GM19468 (cell line): ENCODE data around the gene PNKP.
"Not testable (repeated sequence)": the region's sequence is repeated elsewhere in the genome, so short reads cannot be mapped to it uniquely, and the experiment has no call there.

Experiments used
- ATAC-seq: cut with Tn5 transposase; IDR thresholded peaks from one replicate; pipeline ENCODE4 v1.9.1; 2021; ENCODE audit warnings: mild to moderate bottlenecking, moderate library complexity, moderate number of reproducible peaks; ENCODE audit not compliant: unreplicated experiment; ENCODE audit errors: extremely low read depth

The PNKP gene

DNA sequence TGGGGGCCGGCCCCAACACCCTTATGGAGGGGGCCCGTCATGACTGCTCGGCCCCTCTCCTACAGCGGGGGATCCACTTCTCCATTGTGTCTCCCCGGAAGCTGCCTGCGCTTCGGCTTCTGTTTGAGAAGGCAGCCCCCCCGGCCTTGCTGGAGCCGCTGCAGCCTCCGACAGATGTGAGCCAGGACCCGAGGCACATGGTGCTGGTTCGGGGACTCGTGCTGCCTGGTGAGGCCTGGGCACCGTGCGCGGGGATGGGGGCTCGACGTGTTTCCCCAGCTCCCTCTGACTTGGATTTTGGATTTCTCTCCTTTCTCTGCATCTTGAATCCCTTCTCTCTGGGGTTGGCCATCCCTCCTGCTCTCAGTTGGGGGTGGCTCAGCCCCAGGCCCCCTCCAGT lies 37.7 kb downstream of the PNKP start:
- no peak for ATAC-seq

DNA sequence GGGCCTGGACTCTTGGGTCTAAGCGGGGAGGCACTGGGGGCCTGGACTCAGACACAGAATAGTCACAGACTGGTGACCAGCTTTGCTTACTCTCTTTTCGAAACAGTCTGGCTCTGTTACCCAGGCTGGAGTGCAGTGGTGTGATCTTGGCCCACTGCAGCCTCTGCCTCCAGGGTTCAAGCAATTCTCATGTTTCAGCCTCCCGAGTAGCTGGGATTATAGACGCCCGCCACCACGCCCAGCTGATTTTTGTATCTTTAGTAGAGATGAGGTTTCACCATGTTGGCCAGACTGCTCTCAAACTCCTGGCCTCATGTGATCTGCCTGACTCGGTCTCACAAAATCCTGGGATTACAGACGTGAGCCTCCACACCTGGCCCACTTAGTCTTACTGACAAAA lies 38.2 kb downstream of the PNKP start:
- no peak for ATAC-seq

DNA sequence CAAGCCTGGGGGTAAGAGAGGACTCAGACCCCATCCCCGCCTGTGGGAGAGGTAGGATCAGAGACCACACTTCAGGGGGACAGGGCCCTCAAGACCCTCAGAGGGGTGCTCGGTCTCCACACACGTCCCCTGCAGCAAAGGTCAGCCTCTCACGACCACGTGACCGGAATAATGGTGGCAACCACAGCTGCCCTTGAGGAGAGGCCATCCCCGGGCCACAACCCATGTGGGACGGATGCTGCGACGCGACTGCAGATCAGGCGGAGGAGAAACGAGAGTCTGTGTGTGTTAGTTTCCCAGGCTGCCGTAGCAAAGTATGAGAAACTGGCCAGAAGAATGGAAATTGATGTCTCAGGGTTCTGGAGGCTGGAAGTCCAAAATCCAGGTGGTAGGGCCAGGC lies 40.3 kb downstream of the PNKP start:
- no peak for ATAC-seq

DNA sequence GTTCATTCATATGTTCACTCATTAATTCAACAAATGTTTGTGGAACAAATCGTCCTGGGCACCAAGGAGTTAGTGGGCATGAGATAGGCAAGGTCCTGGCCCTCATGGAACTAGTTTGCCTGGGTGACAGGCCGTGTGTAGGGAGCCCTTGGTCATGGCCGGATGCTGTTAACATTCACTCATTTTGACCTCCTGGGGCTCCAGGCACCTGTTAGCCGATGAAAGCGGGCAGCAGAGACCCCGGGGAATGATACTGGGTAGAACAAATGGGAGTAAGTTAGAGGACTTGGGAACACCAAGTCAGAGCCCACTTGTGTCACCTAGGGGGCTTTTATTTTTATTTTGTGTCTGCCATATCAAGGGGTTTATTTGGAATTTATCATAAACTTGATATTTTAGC lies 42.7 kb downstream of the PNKP start:
- ATAC-seq: no peak

DNA sequence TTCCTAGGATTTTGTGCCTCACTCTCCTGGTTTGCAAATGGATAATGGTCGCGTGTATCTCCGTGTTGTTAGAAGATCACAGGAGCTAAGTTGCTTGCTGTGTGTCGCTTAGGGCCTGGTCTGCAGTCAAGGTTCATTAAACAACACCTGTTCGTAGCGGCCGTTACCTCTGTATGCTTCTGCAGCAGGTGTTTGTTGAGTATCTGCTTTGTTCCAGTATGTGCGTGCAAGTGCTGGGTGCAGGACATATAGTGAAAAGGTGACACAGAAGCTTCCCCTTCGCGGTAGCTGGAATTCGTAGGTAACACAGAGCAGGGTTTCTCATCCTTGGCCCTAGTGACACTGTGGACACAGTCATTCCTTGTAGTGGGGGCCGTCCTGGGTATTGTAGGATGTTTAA lies 43.9 kb downstream of the PNKP start:
- no peak for ATAC-seq

DNA sequence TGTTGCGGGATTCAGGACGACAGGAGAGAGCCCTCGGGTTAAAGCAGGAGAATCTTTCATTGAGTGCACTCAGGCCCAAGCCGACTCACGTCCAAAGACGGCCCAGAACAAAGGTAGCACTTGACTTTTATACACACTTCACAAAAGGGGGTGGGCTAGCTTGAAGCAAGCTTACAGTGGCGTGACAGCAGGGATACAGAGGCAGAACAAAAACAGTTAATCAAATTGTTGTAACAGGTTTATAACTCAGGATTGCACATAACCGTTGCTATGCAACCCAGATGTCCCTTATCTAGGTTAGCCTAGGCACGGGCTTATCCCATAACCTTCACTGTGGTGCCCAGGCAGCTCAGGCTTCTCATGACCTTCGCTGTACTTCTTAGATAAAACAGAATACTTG lies 47.3 kb downstream of the PNKP start:
- ATAC-seq: no peak

DNA sequence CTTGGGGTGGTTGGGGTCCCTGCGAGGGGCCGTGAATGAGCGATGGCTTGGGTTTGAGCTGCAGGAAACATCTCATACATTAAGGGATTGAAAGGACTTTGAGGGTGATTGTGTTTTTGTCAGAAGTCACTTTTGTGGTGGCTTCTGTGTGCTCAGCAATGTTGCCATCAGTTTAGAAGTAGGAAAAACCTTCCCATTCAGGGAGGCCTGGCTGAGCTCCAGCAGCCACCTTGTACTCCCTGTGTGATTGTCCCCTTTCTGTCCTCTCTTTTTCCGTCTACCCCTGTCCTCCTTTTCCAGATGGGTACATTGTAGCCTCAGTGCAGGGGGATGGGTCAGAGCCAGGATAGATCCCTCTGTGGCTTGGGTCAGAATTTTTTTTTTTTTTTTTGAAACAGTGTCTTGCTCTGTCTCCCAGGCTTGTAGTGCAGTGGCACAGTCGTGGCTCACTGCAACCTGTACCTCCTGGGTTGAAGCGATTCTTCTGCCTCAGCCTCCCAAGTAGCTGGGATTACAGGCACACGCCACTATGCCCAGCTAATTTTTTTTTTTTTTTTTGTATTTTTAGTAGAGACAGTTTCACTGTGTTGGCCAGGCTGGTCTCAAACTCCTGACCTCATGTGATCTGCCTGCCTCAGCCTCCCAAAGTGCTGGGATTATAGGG lies 47.8 kb downstream of the PNKP start:
- ATAC-seq: not testable (repeated sequence)

DNA sequence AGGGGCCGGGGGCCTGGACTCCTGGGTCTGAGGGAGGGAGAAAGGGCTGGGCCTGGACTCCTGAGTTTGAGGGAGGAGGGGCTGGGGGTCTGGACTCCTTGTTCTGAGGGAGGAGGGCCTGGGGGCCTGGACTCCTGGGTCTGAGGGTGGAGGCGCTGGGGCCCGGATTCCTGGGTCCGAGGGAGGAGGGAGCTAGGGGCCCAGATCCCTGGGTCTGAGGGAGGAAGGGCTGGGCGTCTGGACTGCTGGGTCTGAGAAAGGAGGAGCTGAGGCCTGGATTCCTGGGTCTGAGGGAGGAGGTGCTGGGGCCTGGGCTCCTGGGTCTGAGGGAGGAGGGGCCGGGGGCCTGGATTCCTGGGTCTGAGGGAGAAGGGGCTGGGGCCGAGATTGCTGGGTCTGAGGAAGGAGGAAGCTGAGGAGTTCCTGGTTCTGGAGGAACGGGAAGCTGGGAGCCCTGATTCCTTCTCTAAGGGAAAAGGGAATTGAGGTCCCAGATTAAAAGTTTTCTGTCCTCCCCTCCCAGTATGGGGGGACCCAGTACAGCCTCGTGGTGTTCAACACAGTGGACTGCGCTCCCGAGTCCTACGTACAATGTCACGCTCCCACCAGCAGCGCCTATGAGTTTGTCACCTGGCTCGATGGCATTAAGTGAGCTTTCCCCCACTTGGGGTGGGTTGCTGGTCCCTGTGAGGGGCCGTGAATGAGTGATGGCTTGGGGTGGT lies 48.6 kb downstream of the PNKP start:
- ATAC-seq: no peak

DNA sequence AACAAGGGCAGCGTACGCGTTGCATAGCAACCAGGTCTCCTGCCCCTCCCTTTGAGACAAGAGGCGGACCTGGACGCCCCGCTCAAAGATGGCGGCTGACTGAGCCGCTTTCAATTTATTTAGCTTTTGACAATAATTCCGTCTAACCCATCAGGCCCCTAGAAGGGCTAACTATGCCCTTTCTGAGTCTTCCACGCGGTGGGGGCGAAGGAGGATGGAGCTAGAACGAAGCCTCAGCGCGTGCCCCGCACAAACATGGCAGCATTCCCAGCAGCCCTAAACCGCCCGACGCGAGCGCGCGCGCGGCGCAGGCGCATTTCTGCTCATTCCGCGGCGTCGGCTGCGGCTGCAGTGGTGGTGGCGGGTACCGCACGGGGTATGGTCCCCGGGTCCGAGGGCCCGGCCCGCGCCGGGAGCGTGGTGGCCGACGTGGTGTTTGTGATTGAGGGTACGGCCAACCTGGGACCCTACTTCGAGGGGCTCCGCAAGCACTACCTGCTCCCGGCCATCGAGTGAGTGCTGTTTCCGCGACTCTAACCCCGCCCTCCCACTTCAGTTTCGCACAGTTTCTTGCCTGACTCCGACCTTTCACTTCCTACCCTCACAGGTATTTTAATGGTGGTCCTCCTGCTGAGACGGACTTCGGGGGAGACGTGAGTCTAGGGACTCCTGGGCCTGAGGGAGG lies 49.3 kb downstream of the PNKP start, which contains the start of gene MED25:
TSS of gene MED25 (plus strand) at position 326 of the 685 bp plus-strand sequence. CDS start at position 379, 53 bp downstream.
- peak; percentile 40 for ATAC-seq

DNA sequence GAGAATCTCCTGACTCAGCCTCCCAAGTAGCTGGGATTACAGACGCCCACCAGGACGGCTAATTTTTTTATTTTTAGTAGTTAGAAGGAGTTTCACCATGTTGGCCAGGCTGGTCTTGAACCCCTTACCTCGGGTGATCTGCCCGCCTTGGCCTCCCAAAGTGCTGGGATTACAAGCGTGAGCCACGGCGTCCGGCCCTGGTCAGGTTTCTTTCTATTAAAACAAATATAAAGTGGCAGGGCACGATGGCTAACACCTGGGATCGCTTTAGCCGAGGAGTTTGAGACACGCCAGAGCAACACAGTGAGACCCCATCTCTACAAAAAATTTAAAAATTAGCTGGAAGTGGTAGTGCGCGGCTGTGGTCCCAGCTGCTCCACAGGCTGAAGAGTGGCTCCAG lies 50.8 kb downstream of the PNKP start:
- no peak for ATAC-seq

DNA sequence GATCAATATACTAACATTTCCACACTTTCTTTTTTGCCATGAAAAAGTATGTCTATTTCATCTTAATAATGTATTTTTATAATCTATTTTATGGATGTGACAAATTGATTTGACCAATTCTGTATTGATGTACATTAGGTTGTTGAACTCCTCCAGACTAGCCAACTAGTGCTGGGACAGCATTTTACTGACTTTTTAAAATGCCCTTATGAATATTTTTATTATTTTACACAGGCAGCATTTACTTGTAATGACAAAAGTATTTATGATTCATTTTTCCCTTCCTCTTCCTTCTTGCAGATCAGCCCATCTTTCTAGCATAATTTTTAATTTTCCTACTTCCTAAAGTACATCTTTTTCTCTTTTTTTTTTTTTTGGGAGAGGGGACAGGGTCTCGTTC lies 53.4 kb downstream of the PNKP start:
- ATAC-seq: no peak

DNA sequence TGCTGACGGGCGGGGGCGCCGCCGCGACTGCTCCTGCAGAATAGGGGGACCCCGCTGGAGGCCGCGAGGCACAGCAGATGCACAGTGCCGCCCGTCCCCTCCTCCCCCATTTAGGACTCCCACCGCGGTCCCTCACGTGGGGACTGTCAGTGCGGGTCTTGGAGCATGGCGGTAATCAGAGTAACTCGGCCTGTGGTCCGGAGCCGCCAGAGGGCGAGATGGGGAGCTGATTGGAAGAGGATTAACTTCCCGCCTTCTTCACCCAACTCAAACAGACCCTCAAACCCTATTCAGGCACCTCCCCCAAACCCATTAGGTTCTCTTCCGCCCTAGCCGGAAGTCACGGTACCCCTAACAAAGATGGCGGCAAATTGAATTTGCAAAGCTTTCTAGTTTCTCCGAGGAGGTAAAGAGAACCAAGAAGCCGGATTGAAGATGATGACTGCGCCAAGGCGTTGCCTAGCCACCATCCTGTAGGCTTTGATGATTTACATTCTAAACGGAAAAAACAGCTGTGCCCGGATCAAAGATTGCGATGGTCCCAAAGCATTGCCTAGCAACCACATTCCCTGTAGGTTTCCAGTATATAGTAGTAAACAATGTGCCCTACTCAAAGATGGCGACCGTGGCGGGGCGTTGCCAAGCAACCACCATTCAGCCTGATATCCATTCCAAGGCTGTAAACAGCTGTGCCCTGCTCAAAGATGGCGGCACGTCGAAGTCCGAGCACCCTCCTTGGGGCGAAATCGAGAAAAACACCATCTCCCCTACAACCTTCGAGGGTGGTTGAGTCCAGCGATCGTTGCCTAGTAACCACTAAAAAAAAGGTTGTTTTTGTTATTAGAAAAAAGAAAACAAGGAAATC lies 54.1 kb downstream of the PNKP start, which contains the start of gene FUZ:
TSS of gene FUZ (minus strand) at position 296 of the 865 bp plus-strand sequence. CDS start at position 110, 186 bp downstream.
- ATAC-seq: no peak

DNA sequence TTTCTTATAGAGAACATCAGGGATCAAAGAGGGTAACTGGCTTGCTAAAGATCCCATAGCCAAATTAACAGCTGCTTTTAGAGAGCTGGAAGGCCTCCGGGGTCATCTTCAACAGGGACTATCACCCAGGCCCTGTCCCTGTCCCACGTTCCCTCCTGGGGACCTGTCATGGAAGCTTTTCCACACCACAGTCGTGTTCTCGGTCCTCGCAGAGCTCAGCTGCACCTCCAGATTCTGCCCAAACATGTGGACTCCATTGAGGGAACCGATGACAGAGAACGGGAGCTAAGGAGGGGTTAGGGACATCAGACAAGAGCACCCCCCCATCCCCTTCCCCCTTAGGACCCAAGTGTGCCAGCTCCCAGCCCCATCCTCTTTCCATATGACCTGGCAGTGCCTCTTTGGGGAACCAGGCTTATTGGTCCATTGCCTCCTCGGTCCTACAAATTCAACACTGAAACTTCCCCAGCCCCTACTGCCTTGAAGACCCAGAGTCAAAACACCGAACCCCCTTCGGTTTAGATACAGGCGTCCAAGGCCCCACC lies 54.9 kb downstream of the PNKP start:
- ATAC-seq: no peak

DNA sequence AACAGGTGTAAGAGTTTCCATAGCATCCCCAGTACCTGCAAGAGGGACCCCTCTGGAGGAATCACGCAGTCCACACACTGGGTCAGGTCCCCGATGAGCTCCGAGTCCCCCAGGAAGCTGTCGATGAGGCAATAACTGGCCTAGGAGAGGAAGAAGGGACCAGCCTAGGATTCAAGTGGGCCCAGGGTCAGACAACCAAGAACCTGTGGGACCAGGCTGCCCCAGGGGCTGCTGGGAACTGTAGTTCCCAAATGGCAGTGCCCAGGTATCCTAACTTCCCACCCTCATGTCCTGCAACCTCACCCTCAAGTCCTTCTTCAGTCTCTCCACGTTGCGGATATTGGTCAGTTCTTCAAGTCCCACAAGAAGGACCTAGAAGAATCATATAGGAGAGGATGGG lies 56.0 kb downstream of the PNKP start:
- ATAC-seq: no peak
